HG03354 (cell line): ENCODE data around the gene G6PC1.
A peak's percentile ranks its signal among the peaks of the same experiment; 100 is the strongest.

Experiments
- ATAC-seq: cut with Tn5 transposase; IDR thresholded peaks from one replicate; pipeline ENCODE4 v1.9.1; 2021; ENCODE audit warnings: mild to moderate bottlenecking; ENCODE audit not compliant: unreplicated experiment, poor library complexity, severe bottlenecking

G6PC1 gene

GRCh38 chr17:42924891-42925290 lies 24.3 kb downstream of the G6PC1 start:
- ATAC-seq = no peak

GRCh38 chr17:42928714-42929496 lies 28.3 kb downstream of the G6PC1 start:
- peak; percentile 62 for ATAC-seq

- no peak for ATAC-seq
These were observed 28.9 kb downstream of the G6PC1 start for GRCh38 chr17:42929497-42929844.

- ATAC-seq = no peak
These were observed 37.4 kb downstream of the G6PC1 start for GRCh38 chr17:42937712-42938596.

- ATAC-seq = no peak
These were observed 43.6 kb downstream of the G6PC1 start for GRCh38 chr17:42944211-42944610.

- no peak for ATAC-seq
These were observed 46.2 kb downstream of the G6PC1 start for GRCh38 chr17:42946812-42947211.

GRCh38 chr17:42950044-42950783 lies 49.6 kb downstream of the G6PC1 start:
- ATAC-seq = no peak
